Erythroblast (primary cell): ENCODE results near the gene ERGIC1.

ENCODE experiments used
- DNase-seq, 2 experiments: peaks; one replicate each; lab custom pipeline; 2025; lab: John Stamatoyannopoulos, UW
- GATA1 ChIP-seq: IDR thresholded peaks from 2 replicates; pipeline ENCODE4 v1.6.1; 2011; ENCODE audit warnings: low read depth, mild to moderate bottlenecking, control low read depth, low read length, moderate library complexity
- POLR2A ChIP-seq: IDR thresholded peaks from 2 replicates; pipeline ENCODE4 v1.6.1; 2011; ENCODE audit warnings: mild to moderate bottlenecking, low read length

Gene ERGIC1

GRCh38 chr5:172929371-172929838 lies 95.4 kb downstream of the ERGIC1 start:
- DNase-seq: no peak
- no peak for TF ChIP-seq GATA1
- TF ChIP-seq POLR2A: no peak

GRCh38 chr5:172931001-172931536 lies 97.0 kb downstream of the ERGIC1 start:
- no peak for DNase-seq
- TF ChIP-seq POLR2A: no peak
- TF ChIP-seq GATA1: no peak

- DNase-seq: peak; percentile 69 to 84
- TF ChIP-seq GATA1: no peak
- TF ChIP-seq POLR2A: no peak
Measured at GRCh38 chr5:172932313-172933017, 98.4 kb downstream of the ERGIC1 start.

GRCh38 chr5:172933238-172933637 lies 99.2 kb downstream of the ERGIC1 start:
- TF ChIP-seq POLR2A (no peak), GATA1 (no peak)
- DNase-seq: no peak

GRCh38 chr5:172935096-172935495 lies 101.0 kb downstream of the ERGIC1 start:
- TF ChIP-seq POLR2A (no peak), GATA1 (no peak)
- no peak for DNase-seq

- DNase-seq: no peak
- TF ChIP-seq GATA1: no peak
- no peak for TF ChIP-seq POLR2A
Measured at GRCh38 chr5:172936401-172936800, 102.3 kb downstream of the ERGIC1 start.

- no peak for TF ChIP-seq POLR2A
- no peak for TF ChIP-seq GATA1
- peak; percentile 53 for DNase-seq
Measured at GRCh38 chr5:172939071-172939470, 105.0 kb downstream of the ERGIC1 start.

GRCh38 chr5:172939611-172940267 lies 105.7 kb downstream of the ERGIC1 start:
- DNase-seq: no peak
- no peak for TF ChIP-seq POLR2A
- TF ChIP-seq GATA1: no peak

- DNase-seq: no peak
- no peak for TF ChIP-seq POLR2A
- TF ChIP-seq GATA1: no peak
Measured at GRCh38 chr5:172940268-172941066, 106.4 kb downstream of the ERGIC1 start.

- TF ChIP-seq POLR2A: no peak
- TF ChIP-seq GATA1: no peak
Measured at GRCh38 chr5:172941067-172941516, 107.0 kb downstream of the ERGIC1 start.

GRCh38 chr5:172942556-172942955 lies 108.5 kb downstream of the ERGIC1 start:
- TF ChIP-seq POLR2A (no peak), GATA1 (no peak)
- DNase-seq: no peak

More at GRCh38 chr5:172941067-172941516, 107.0 kb downstream of the ERGIC1 start:
- peak in 1 of 2 experiments; percentile 47 for DNase-seq

GRCh38 chr5:172943283-172943841 lies 109.3 kb downstream of the ERGIC1 start:
- TF ChIP-seq GATA1 (no peak), POLR2A (no peak)
- no peak for DNase-seq

- no peak for DNase-seq
- TF ChIP-seq GATA1 (no peak), POLR2A (no peak)
Measured at GRCh38 chr5:172943906-172944305, 109.9 kb downstream of the ERGIC1 start.

GRCh38 chr5:172944741-172945140 lies 110.7 kb downstream of the ERGIC1 start:
- TF ChIP-seq GATA1: no peak
- no peak for TF ChIP-seq POLR2A

More at GRCh38 chr5:172944741-172945140, 110.7 kb downstream of the ERGIC1 start:
- DNase-seq: no peak
